WERI-Rb-1 (cell line): ENCODE results near the gene SSU72.

ENCODE experiments used
- DNase-seq: peaks from one replicate; pipeline ENCODE4 v3.0.0-alpha.2; 2020
- H3K27ac ChIP-seq: fragments of 250-450 bp; sonication (Bioruptor Pico); 2 replicates; pipeline ENCODE4 v1.5.1; 2020; ENCODE audit warnings: mild to moderate bottlenecking, moderate library complexity
- H3K27me3 ChIP-seq: fragments of 250-450 bp; sonication (Bioruptor Pico); 2 replicates; pipeline ENCODE4 v1.5.1; 2021; ENCODE audit warnings: mild to moderate bottlenecking, low read depth, moderate library complexity; ENCODE audit not compliant: insufficient read depth, severe bottlenecking
- H3K36me3 ChIP-seq: fragments of 250-450 bp; sonication (Bioruptor Pico); 2 replicates; pipeline ENCODE4 v1.5.1; 2020; ENCODE audit warnings: mild to moderate bottlenecking, moderate library complexity
- H3K4me3 ChIP-seq: 2 replicates; pipeline ENCODE4 v1.5.1; 2011; ENCODE audit warnings: low read depth, mild to moderate bottlenecking, control low read depth, low read length
- H3K9me3 ChIP-seq: fragments of 250-450 bp; sonication (Bioruptor Pico); 2 replicates; pipeline ENCODE4 v1.5.1; 2021; ENCODE audit warnings: mild to moderate bottlenecking, moderate library complexity; ENCODE audit not compliant: severe bottlenecking
- TF ChIP-seq, protein P1 (sequence below): IDR thresholded peaks from 2 replicates; pipeline ENCODE4 v1.5.1; 2011; ENCODE audit warnings: low read depth, mild to moderate bottlenecking, control low read depth, inconsistent platforms, low read length

SSU72 gene

DNA sequence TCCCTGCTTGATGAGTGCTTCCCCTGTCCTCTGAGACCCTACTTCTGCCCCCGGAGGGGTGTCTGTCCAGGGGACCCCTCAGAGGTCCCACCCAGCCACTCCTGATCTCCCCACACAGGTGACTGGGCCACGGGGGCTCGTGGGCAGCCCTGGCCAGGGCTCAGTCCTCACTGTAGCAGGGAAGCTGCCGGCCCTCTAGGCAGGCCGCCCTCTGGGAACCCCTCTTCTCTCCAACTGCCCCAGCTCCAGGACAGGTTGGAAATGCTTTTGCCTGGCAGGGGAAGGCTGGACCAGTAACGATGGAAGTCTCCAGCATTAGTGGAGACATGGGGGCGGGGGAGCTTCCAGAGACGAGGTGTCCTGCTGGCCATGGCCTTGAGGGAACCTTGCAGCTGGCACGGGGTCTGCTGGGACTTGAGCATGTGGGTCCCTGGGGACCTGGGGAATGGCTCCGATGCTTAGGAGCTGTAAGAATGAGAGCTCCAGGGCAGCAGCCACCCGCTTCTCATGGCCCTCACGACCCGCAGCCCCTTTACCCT lies 28.4 kb upstream of the SSU72 start:
- peak; percentile 22 for DNase-seq
- Histone ChIP-seq H3K27ac (no peak overlapping the region), H3K4me3 (no peak overlapping the region), H3K9me3 (no peaks in the 10 kb centered on the region), H3K27me3 (no peaks in the 10 kb centered on the region), H3K36me3 (no peaks in the 10 kb centered on the region)
- TF ChIP-seq, protein P1, sequence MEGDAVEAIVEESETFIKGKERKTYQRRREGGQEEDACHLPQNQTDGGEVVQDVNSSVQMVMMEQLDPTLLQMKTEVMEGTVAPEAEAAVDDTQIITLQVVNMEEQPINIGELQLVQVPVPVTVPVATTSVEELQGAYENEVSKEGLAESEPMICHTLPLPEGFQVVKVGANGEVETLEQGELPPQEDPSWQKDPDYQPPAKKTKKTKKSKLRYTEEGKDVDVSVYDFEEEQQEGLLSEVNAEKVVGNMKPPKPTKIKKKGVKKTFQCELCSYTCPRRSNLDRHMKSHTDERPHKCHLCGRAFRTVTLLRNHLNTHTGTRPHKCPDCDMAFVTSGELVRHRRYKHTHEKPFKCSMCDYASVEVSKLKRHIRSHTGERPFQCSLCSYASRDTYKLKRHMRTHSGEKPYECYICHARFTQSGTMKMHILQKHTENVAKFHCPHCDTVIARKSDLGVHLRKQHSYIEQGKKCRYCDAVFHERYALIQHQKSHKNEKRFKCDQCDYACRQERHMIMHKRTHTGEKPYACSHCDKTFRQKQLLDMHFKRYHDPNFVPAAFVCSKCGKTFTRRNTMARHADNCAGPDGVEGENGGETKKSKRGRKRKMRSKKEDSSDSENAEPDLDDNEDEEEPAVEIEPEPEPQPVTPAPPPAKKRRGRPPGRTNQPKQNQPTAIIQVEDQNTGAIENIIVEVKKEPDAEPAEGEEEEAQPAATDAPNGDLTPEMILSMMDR = no peak

DNA sequence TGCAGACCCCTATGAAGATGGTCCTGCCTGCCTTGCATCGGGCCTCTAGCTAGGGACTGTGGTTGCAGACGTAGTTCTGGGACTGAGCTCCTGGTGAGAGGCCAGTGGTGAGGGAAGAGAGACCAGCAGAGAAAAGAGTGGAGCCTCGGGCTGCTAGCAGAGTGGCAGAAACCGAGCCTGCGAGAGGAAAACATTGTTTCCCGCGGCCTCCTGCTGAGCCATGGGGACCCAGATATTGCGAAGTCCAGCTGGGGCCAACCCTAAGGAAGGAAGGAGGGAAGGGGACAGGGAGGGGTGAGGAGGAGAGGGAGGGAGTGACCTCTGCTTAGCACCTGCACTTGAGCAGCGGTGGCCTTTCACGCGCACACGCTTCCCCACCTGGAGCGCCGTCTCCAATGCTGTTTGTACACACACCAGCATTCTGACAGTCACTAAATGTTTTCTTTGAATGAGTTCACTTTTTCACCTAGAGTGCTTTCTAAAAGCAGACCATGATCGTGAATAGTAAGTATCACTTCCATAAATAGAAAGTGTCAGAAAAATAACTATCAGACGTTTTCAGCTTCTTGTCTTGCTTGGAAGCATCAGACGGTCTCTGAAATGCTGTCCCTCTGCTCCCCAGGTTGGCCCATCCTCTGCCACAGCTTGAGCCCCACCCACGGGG lies 27.8 kb upstream of the SSU72 start:
- H3K36me3 ChIP-seq = no peaks in the 10 kb centered on the region
- no peaks in the 10 kb centered on the region for H3K27me3 ChIP-seq
- no peaks in the 10 kb centered on the region for H3K9me3 ChIP-seq
- TF ChIP-seq, protein P1 = no peak
- no peak for DNase-seq
- no peak overlapping the region for H3K27ac ChIP-seq
- H3K4me3 ChIP-seq = no peak overlapping the region

DNA sequence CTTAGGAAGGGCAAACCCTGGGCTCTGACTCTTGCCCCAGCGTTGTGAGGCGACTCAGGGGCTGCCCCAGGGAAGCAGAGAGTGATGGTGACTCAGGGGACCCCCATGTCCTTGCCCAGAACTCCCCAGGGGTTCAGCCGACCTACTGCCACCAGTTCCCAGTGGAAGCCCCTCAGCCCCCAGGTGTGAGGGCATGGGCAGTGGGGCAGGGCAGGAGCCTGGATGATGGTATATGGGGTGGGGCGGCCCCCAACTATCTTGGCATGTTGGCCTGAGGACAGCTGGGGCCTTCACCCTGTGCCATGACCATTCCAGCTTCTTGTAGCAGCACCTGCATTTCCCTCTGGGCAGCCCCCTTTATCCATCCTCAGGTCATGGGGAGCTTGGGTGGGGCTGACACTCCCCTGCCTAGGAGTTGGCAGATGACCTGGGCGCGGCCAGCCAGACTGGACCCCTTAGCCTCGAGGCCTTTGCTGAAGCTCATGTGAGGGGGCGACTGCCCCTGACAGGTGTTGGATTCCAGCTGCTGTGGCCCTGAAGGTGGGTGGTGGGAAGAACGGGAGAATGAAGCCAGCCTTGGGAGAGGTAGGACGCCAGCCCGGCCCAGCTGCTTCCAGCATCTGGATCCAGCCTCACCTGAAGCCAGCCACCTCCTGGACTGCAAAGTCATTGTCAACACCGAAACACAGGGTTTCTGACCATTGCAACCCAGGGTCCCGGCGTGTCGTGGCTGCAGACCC lies 27.1 kb upstream of the SSU72 start:
- no peak overlapping the region for H3K4me3 ChIP-seq
- H3K27ac ChIP-seq = no peak overlapping the region
- no peaks in the 10 kb centered on the region for H3K9me3 ChIP-seq
- TF ChIP-seq, protein P1 = no peak
- H3K27me3 ChIP-seq = no peaks in the 10 kb centered on the region
- H3K36me3 ChIP-seq = no peaks in the 10 kb centered on the region
- DNase-seq = no peak

DNA sequence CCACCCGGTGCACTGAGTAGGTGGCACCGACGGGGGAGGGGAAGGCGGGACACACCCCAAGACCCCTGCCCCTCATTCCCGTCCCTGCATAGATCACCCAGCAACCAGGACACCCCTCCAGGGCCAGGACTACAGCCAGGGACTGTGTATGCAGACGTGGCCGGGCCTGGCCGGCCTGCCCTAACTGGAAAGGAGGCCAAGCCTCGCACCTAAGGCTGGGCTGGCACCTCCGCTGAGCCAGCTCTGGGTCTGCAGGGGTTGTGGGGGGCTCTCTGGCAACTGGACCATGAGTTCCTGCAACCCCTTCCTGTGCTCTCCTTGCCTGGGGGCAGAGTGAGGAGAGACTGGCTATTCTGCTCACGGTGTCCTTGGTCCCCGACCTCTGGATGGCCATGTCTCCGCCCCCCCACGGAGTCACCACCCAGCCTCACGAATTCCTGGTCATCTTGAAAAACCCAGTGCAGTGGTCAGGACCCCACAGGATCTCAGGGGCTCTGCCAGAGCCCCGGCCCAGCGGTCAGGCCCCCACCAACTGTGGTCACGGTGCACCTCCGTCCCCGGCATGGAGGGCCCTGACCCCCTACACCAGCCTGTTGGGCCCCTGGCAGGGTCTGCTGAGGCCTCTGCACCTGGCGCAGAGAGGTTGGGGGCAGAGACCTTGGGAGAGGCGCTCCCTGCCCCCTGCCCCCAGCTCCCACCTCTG lies 26.3 kb upstream of the SSU72 start:
- Histone ChIP-seq H3K36me3 (no peaks in the 10 kb centered on the region), H3K4me3 (peak overlapping the region; percentile 76), H3K27ac (no peak overlapping the region), H3K9me3 (no peaks in the 10 kb centered on the region), H3K27me3 (no peaks in the 10 kb centered on the region)
- DNase-seq = peak; percentile 9
- TF ChIP-seq, protein P1 = no peak

DNA sequence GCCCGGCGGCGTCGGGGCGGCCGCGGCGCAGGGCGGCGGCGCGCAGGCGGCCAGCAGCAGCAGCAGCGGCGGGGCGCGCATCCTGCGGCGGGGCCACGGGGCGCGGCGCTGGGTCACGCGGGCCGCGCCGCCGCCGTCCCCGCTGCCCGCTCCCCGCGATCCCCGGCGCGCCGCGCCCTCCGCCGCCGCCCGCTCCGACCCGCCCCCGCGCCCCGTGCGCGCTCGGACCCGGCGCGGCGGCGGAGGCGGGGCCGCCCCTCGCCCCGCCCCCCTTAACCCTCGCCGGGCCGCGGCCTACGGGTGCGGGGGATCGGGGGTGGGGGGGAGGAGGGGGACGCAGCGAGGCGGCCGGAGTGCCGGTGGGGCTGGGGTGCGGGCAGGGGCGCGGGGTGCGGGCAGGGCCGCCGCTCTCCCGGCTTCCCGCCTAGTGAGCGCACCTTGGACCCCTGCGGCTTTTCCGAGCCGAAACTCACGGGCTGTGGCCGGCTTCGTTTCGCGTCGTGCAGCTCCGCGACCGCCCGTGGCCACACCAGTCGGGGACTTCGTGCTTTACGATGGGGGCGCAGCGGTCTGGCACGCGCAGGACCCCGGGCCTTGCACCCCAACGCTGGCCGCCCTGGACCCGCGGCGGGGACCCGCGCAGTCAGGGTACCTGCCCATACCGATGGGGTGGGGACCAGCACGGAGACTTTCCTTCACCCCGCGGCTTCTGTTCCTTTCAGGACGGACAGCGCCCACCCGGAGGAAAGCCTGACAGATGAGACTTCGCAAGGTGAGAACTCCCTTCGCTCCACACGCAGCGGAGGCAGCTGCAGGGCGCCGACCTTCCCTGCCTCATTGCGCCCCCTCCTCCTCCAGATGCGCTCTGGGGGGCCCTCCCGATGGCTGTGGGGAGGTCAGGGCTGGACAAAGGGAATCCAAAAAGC lies 25.5 kb upstream of the SSU72 start, which contains the start of gene FNDC10:
Gene FNDC10, minus strand, starts transcription at position 201 of the 926 bp plus-strand sequence. Its CDS starts 120 bp downstream, at position 81.
- TF ChIP-seq, protein P1 = no peak
- Histone ChIP-seq H3K27ac (no peak within 1 kb of the TSS), H3K9me3 (no peaks in the 10 kb centered on the region), H3K36me3 (no peaks in the 10 kb centered on the region), H3K4me3 (peak within 1 kb of the TSS; percentile 76), H3K27me3 (no peaks in the 10 kb centered on the region)
- DNase-seq = peak; percentile 18
